ENCODE results near the gene ASB2. TPM values are rescaled to one million over a fixed set of nuclear protein-coding genes. Genes with fewer than 3 reads are reported as not detected.

ASB2 gene
- total RNA-seq, 4 donors from 2014 or later, result 22.1 to 35.8 (median 27.9) TPM

- no peak for DNase-seq
- TF ChIP-seq POLR2A (IDR thresholded peaks at IDR 0.05) (no peak), POLR2AphosphoS5 (IDR thresholded peaks at IDR 0.05) (no peak), CTCF (IDR thresholded peaks at IDR 0.05) (no peak), EP300 (IDR thresholded peaks at IDR 0.05; ENCODE audit: low read depth) (no peak)
- 72% methylated on average over 6 of the region's 6 CpGs; no CpG with 5 or more reads in 1 of the 2 donors for WGBS, 2 donors (ENCODE audit: low coverage in 1 of 2)
- Histone ChIP-seq H3K9me3 (no peaks in the 10 kb centered on the region), H3K36me3 (no peaks in the 10 kb centered on the region), H3K27me3 (no peaks in the 10 kb centered on the region), H3K4me1 (no peaks in the 10 kb centered on the region), H3K27ac (peak overlapping the region in 1 of 4 donors; percentile 8), H3K4me3 (no peak overlapping the region)
- in situ Hi-C loops (cut with MboI; ENCODE audit: low pct_ligation_motif_present in 1 of 4, low pct_unique_long_range_greater_than_20kb in 1 of 4, low sequenced_read_pairs in 3 of 4) (no loop called here), intact Hi-C loops (cut with DNase I; ENCODE audit: low total_unique reads) (no loop called here)
Observed at GRCh38 chr14:93946104-93946503, 30.3 kb downstream of the ASB2 start.

GRCh38 chr14:93945070-93945399 is 31.3 kb downstream of the ASB2 start:
- no peak for TF ChIP-seq POLR2AphosphoS5 (IDR thresholded peaks at IDR 0.05)
- TF ChIP-seq POLR2A (IDR thresholded peaks at IDR 0.05), result no peak
- no peak for TF ChIP-seq CTCF (IDR thresholded peaks at IDR 0.05)
- TF ChIP-seq EP300 (IDR thresholded peaks at IDR 0.05; ENCODE audit: low read depth), result no peak
- Histone ChIP-seq H3K4me3 (no peak overlapping the region), H3K9me3 (no peaks in the 10 kb centered on the region), H3K4me1 (peaks cover 0 to 1% (median under 1%) of the 10 kb centered on the region in 4 donors), H3K36me3 (no peaks in the 10 kb centered on the region), H3K27ac (peak overlapping the region in 2 of 4 donors; percentile 19 to 43), H3K27me3 (no peaks in the 10 kb centered on the region)
- no peak for DNase-seq
- intact Hi-C loops (cut with DNase I; ENCODE audit: low total_unique reads), result no loop called here
- in situ Hi-C loops (cut with MboI; ENCODE audit: low pct_ligation_motif_present in 1 of 4, low pct_unique_long_range_greater_than_20kb in 1 of 4, low sequenced_read_pairs in 3 of 4), result no loop called here
- 83 to 89% methylated on average over 2 to 5 of the region's 5 CpGs for WGBS, 2 donors (ENCODE audit: low coverage in 1 of 2)

GRCh38 chr14:93944348-93945069 is 31.9 kb downstream of the ASB2 start:
- DNase-seq, result no peak
- H3K27me3 ChIP-seq, result no peaks in the 10 kb centered on the region
- H3K4me3 ChIP-seq, result no peak overlapping the region
- H3K9me3 ChIP-seq, result no peaks in the 10 kb centered on the region
- TF ChIP-seq POLR2A (IDR thresholded peaks at IDR 0.05) (no peak), EP300 (IDR thresholded peaks at IDR 0.05; ENCODE audit: low read depth) (no peak)
- H3K4me1 ChIP-seq, result peaks cover 0 to 5% (median 3%) of the 10 kb centered on the region in 4 donors
- intact Hi-C loops (cut with DNase I; ENCODE audit: low total_unique reads) (no loop called here), in situ Hi-C loops (cut with MboI; ENCODE audit: low pct_ligation_motif_present in 1 of 4, low pct_unique_long_range_greater_than_20kb in 1 of 4, low sequenced_read_pairs in 3 of 4) (loop anchor here in 2 of 4 donors (5.0 kb wide), 1 partner anchor 58 kb away; no protein-coding TSS in a partner anchor)
- H3K27ac ChIP-seq, result peak overlapping the region in 2 of 4 donors; percentile 19 to 34
- 82 to 100% methylated on average over 2 to 16 of the region's 16 CpGs for WGBS, 2 donors (ENCODE audit: low coverage in 1 of 2)
- no peaks in the 10 kb centered on the region for H3K36me3 ChIP-seq

- H3K27me3 ChIP-seq, result peaks cover 5% of the 10 kb centered on the region
- H3K4me3 ChIP-seq, result no peak overlapping the region
- no peaks in the 10 kb centered on the region for H3K9me3 ChIP-seq
- peaks cover 0 to 9% (median 4%) of the 10 kb centered on the region in 4 donors for H3K4me1 ChIP-seq
- intact Hi-C loops (cut with DNase I; ENCODE audit: low total_unique reads), result no loop called here
- H3K36me3 ChIP-seq, result no peaks in the 10 kb centered on the region
- TF ChIP-seq EP300 (IDR thresholded peaks at IDR 0.05; ENCODE audit: low read depth), result no peak
- TF ChIP-seq CTCF (IDR thresholded peaks at IDR 0.05), result no peak
- no peak for TF ChIP-seq POLR2A (IDR thresholded peaks at IDR 0.05)
- no peak for TF ChIP-seq POLR2AphosphoS5 (IDR thresholded peaks at IDR 0.05)
- peak overlapping the region in 2 of 4 donors; percentile 19 to 34 for H3K27ac ChIP-seq
- in situ Hi-C loops (cut with MboI; ENCODE audit: low pct_ligation_motif_present in 1 of 4, low pct_unique_long_range_greater_than_20kb in 1 of 4, low sequenced_read_pairs in 3 of 4), result loop anchor here in 2 of 4 donors (5.0 kb wide), 1 partner anchor 58 kb away; no protein-coding TSS in a partner anchor
- 50 to 91% methylated on average over 2 to 9 of the region's 9 CpGs for WGBS, 2 donors (ENCODE audit: low coverage in 1 of 2)
- no peak for DNase-seq
Observed at GRCh38 chr14:93943930-93944329, 32.4 kb downstream of the ASB2 start.
